MCF 10A (cell line): ENCODE data around the gene TMEM168. TPM values are rescaled to one million over a fixed set of nuclear protein-coding genes. Genes with fewer than 3 reads are reported as not detected.
"Not testable (repeated sequence)": the region's sequence is repeated elsewhere in the genome, so short reads cannot be mapped to it uniquely, and the experiment has no call there.

Experiments used
- Bru-seq: library from RNA; stranded (reverse); fragments of 400-500 nt; gene quantifications from one replicate; lab custom pipeline; 2021; lab: Mats Ljungman, UMichigan
- BruChase-seq, 2 experiments: library from RNA; stranded (reverse); fragments of 400-500 nt; gene quantifications; one replicate each; lab custom pipeline; 2021; lab: Mats Ljungman, UMichigan
- BruUV-seq: library from RNA; stranded (reverse); fragments of 400-500 nt; replicated peaks from 2 replicates; lab custom pipeline; 2021; lab: Mats Ljungman, UMichigan
- CTCF ChIA-PET: fragments of 300-600 bp; sonication (Branson Sonifier 250); formaldehyde crosslinking; extraction: SDS; loops from one replicate; lab custom pipeline; 2021; ENCODE audit warnings: antibody characterized with exemption, inconsistent platforms; lab: Yijun Ruan, JAX
- POLR2A ChIA-PET: fragments of 300-600, 350-650 bp; sonication (Branson Sonifier 250); formaldehyde crosslinking; extraction: SDS; loops from one replicate; lab custom pipeline; 2020; ENCODE audit warnings: antibody characterized with exemption, inconsistent platforms; lab: Yijun Ruan, JAX
- DNase-seq: peaks from one replicate; pipeline ENCODE4 v3.0.0-alpha.2; 2018; ENCODE audit not compliant: unreplicated experiment
- H3K27ac Mint-ChIP-seq: one replicate; pipeline ENCODE4 v1.8.0; 2022; ENCODE audit warnings: mild to moderate bottlenecking, low read depth, mixed read lengths; ENCODE audit not compliant: unreplicated experiment
- H3K27me3 Mint-ChIP-seq: one replicate; pipeline ENCODE4 v1.8.0; 2022; ENCODE audit warnings: mixed read lengths; ENCODE audit not compliant: insufficient read depth, unreplicated experiment
- H3K36me3 Mint-ChIP-seq: one replicate; pipeline ENCODE4 v1.8.0; 2022; ENCODE audit warnings: mild to moderate bottlenecking, moderate library complexity, mixed read lengths; ENCODE audit not compliant: insufficient read depth, unreplicated experiment
- H3K4me1 Mint-ChIP-seq: one replicate; pipeline ENCODE4 v1.8.0; 2022; ENCODE audit warnings: mixed read lengths; ENCODE audit not compliant: insufficient read depth, unreplicated experiment
- H3K4me3 Mint-ChIP-seq: one replicate; pipeline ENCODE4 v1.8.0; 2022; ENCODE audit warnings: mild to moderate bottlenecking, moderate library complexity, mixed read lengths; ENCODE audit not compliant: unreplicated experiment
- H3K9me3 Mint-ChIP-seq: one replicate; pipeline ENCODE4 v1.8.0; 2022; ENCODE audit warnings: mixed read lengths; ENCODE audit not compliant: unreplicated experiment
- intact Hi-C: fragments of 100-400 bp; cut with micrococcal nuclease; formaldehyde crosslinking; loops from 2 replicates; pipeline ENCODE4 v1.14.1; 2022
- long read RNA-seq: library from polyadenylated mRNA; stranded (forward); transcript quantifications from one replicate; pipeline ENCODE4 v2.0.0, GENCODE V29; 2022
- total RNA-seq: library from RNA; stranded (reverse); gene quantifications from 2 replicates; pipeline ENCODE4 v1.2.3, GENCODE V29; 2022
- TF ChIP-seq, protein P1 (sequence below): fragments of 200-600 bp; IDR thresholded peaks from one replicate; pipeline ENCODE4 v1.8.0; 2022; ENCODE audit warnings: antibody characterized with exemption, mild to moderate bottlenecking; ENCODE audit not compliant: unreplicated experiment

The TMEM168 gene
- total RNA-seq: 29.5 and 32.5 TPM in 2 replicates
- percentile 93 among the genes with signal in this experiment for Bru-seq, nascent RNA
- percentile 94 among the genes with signal in this experiment for BruChase-seq, experiment 1, labeled RNA remaining after a 6-hour chase
- BruChase-seq, experiment 2, labeled RNA remaining after a 2-hour chase: percentile 97 among the genes with signal in this experiment
- long read RNA-seq, full-length matches to known transcripts: 69 of 115 reads
- long read RNA-seq, partial matches to known transcripts: 5 of 115 reads
- long read RNA-seq, other reads (novel, unspliced or antisense): 41 of 115 reads

DNA sequence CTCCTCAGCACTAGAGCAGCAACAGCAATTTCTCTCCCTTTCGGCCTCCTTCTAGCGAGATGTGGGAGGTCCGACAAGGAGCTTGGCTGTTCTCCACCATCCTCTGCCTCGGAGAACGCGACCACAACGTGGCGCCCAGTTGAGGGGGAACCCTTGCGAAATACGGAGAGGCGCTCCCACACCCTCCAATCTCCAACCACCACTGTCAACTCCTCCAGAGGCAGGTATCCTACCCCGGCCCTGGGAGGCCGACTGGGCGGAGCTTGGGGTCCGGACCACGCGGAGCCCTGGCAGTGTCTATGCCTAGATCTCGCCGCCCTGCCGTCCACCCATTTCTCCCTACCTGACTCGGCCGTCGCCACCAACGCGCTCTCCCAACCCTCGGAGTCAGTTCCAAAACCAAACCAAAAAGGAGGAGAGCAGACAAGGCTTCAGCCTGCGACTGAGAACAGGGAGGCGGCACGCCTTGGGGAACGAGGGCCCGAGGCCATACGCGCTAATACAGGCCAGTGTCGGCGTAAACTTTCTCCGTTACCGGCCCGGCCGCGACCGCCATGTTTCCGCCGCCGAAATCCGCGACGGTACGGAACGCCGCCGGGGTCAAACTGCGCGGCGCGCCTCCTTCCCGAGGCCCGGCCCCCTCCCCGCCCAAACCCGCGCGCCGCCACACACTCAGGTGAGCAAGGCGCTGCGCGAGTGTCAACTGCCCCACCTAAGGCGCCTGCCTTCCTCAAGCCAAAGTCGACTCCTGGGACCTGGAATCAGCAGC is at the start of gene TMEM168:
Gene TMEM168, minus strand, starts transcription at position 577 of the 769 bp plus-strand sequence. CDS start 5,568 bp downstream, outside the sequence.
- H3K4me3 Mint-ChIP-seq: peak within 1 kb of the TSS; percentile 83
- H3K9me3 Mint-ChIP-seq: no peaks in the 10 kb centered on the region
- POLR2A ChIA-PET: interaction anchor here (0.5 to 6.8 kb wide), 31 partner anchors 9 to 338 kb away, joined by 3 to 165 read pairs (median 4); partner anchors contain the start of genes IFRD1 and LSMEM1
- CTCF ChIA-PET: interaction anchor here (0.9 to 1.0 kb wide), 2 partner anchors 9 to 240 kb away, joined by 3 to 4 read pairs; no protein-coding TSS in a partner anchor
- no peaks in the 10 kb centered on the region for H3K27me3 Mint-ChIP-seq
- TF ChIP-seq, protein P1, sequence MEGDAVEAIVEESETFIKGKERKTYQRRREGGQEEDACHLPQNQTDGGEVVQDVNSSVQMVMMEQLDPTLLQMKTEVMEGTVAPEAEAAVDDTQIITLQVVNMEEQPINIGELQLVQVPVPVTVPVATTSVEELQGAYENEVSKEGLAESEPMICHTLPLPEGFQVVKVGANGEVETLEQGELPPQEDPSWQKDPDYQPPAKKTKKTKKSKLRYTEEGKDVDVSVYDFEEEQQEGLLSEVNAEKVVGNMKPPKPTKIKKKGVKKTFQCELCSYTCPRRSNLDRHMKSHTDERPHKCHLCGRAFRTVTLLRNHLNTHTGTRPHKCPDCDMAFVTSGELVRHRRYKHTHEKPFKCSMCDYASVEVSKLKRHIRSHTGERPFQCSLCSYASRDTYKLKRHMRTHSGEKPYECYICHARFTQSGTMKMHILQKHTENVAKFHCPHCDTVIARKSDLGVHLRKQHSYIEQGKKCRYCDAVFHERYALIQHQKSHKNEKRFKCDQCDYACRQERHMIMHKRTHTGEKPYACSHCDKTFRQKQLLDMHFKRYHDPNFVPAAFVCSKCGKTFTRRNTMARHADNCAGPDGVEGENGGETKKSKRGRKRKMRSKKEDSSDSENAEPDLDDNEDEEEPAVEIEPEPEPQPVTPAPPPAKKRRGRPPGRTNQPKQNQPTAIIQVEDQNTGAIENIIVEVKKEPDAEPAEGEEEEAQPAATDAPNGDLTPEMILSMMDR: no peak
- peaks cover 11% of the 10 kb centered on the region for H3K36me3 Mint-ChIP-seq
- peaks cover 33% of the 10 kb centered on the region for H3K4me1 Mint-ChIP-seq
- intact Hi-C loops: loop anchor here (2.0 kb wide), 1 partner anchor 19 kb away; no protein-coding TSS in a partner anchor
- H3K27ac Mint-ChIP-seq: peak within 1 kb of the TSS; percentile 83
- TSS peak; percentile 90 for BruUV-seq
- DNase-seq: peak; percentile 88

DNA sequence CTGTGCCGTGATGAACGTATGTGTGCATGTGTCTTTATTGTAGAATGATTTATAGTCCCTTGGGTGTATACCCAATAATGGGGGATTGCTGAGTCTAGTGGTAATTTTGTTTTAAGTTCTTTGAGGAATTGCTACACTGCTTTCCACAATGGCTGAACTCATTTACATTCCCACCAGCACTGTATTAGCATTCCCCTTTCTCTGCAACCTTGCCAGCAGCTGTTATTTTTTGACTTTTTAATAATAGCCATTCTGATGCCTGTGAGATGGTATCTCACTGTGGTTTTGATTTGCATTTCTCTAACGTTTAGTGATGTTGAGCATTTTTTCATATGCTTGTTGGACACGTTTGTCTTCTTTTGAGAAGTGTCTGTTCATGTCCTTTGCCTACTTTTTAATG is 45.7 kb upstream of the TMEM168 start:
- DNase-seq, intact Hi-C loops, POLR2A ChIA-PET, H3K4me3 Mint-ChIP-seq, H3K9me3 Mint-ChIP-seq, H3K36me3 Mint-ChIP-seq, H3K27ac Mint-ChIP-seq, H3K27me3 Mint-ChIP-seq, CTCF ChIA-PET, H3K4me1 Mint-ChIP-seq, BruUV-seq: not testable (repeated sequence)

DNA sequence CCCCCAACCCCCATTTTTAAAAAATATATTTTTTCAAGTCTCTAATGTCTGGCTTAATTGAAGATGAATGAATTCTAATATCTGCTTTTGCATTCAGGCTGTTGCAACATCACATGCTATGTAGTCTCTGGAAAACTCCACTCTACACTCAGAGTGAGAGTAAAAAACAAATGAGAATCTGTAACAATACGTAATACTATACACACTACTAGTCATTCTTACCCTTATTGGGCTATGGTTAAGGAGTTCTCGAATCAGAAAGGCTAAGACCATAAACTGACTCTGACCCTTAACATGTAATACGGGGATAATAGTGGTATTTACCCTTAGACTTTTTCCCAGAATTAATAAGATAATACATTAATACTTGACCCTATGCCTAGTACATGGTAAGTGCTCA is 42.9 kb upstream of the TMEM168 start:
- H3K9me3 Mint-ChIP-seq: no peaks in the 10 kb centered on the region
- CTCF ChIA-PET: interaction anchor here (0.6 kb wide), 1 partner anchor 576 kb away, joined by 4 read pairs; no protein-coding TSS in a partner anchor

GRCh38 chr7:112830769-112831168 is 40.6 kb upstream of the TMEM168 start:
- no peaks in the 10 kb centered on the region for H3K4me1 Mint-ChIP-seq
- no peaks in the 10 kb centered on the region for H3K9me3 Mint-ChIP-seq
- ChIA-PET CTCF (interaction anchor here (1.1 kb wide), 1 partner anchor 163 kb away, joined by 3 read pairs; no protein-coding TSS in a partner anchor), POLR2A (no interaction called here)
- no peaks in the 10 kb centered on the region for H3K27me3 Mint-ChIP-seq
- H3K36me3 Mint-ChIP-seq: peaks cover 10% of the 10 kb centered on the region
- no TSS peak for BruUV-seq
- no peak overlapping the region for H3K27ac Mint-ChIP-seq
- TF ChIP-seq, protein P1: no peak
- intact Hi-C loops: no loop called here
- DNase-seq: no peak
- H3K4me3 Mint-ChIP-seq: no peak overlapping the region

More for the DNA sequence above, 42.9 kb upstream of the TMEM168 start:
- no peaks in the 10 kb centered on the region for H3K4me1 Mint-ChIP-seq
- DNase-seq: no peak
- H3K36me3 Mint-ChIP-seq: peaks cover 10% of the 10 kb centered on the region
- H3K4me3 Mint-ChIP-seq: no peak overlapping the region
- H3K27me3 Mint-ChIP-seq: no peaks in the 10 kb centered on the region
- TF ChIP-seq, protein P1: no peak
- POLR2A ChIA-PET: no interaction called here
- no peak overlapping the region for H3K27ac Mint-ChIP-seq
- no TSS peak for BruUV-seq
- intact Hi-C loops: no loop called here
